Fibroblast of lung (primary cell): ENCODE data around the gene ERICH6B. TPM values are rescaled to one million over a fixed set of nuclear protein-coding genes. Genes with fewer than 3 reads are reported as not detected.
A peak's percentile ranks its signal among the peaks of the same experiment; 100 is the strongest.

Experiments used
- DNase-seq, 2 donors: peaks; one replicate each; pipeline versions ENCODE4 v3.0.0 to v3.0.0-alpha.2; 2010; ENCODE audit warnings: low read depth in 2 of 2
- H2AFZ ChIP-seq: 2 replicates; pipeline ENCODE4 v1.5.1; 2012; ENCODE audit warnings: low read length, control low read depth, inconsistent platforms
- H3K27ac ChIP-seq: 2 replicates; pipeline ENCODE4 v1.5.1; 2011; ENCODE audit warnings: low read length, control low read depth; ENCODE audit not compliant: insufficient read depth
- H3K27me3 ChIP-seq: 2 replicates; pipeline ENCODE4 v1.5.1; 2011; ENCODE audit warnings: mild to moderate bottlenecking, low read length; ENCODE audit not compliant: control insufficient read depth, insufficient read depth
- H3K36me3 ChIP-seq: 2 replicates; pipeline ENCODE4 v1.5.1; 2011; ENCODE audit warnings: low read length; ENCODE audit not compliant: control insufficient read depth, insufficient read depth
- H3K4me1 ChIP-seq: 2 replicates; pipeline ENCODE4 v1.5.1; 2011; ENCODE audit warnings: low read length; ENCODE audit not compliant: control insufficient read depth, insufficient read depth; ENCODE audit errors: extremely low read depth
- H3K4me2 ChIP-seq: 2 replicates; pipeline ENCODE4 v1.5.1; 2011; ENCODE audit warnings: low read length, control low read depth; ENCODE audit not compliant: insufficient read depth; ENCODE audit errors: extremely low read depth
- H3K4me3 ChIP-seq, 4 experiments: fragments of 200-600 bp in 1 of 4; sonication (generic) in 1 of 4; replicated peaks in 1 of 4; 2 replicates each; pipeline ENCODE4 v1.5.1; 2011 to 2016; ENCODE audit warnings: low read length in 4 of 4, low read depth in 3 of 4, mild to moderate bottlenecking in 3 of 4, control low read depth in 2 of 4, inconsistent platforms in 1 of 4, mixed read lengths in 1 of 4; ENCODE audit not compliant: insufficient read depth in 1 of 4; ENCODE audit errors: control extremely low read depth in 1 of 4
- H3K79me2 ChIP-seq: 2 replicates; pipeline ENCODE4 v1.5.1; 2012; ENCODE audit warnings: mild to moderate bottlenecking, low read length, inconsistent platforms; ENCODE audit not compliant: control insufficient read depth, insufficient read depth
- H3K9ac ChIP-seq: 2 replicates; pipeline ENCODE4 v1.5.1; 2011; ENCODE audit warnings: mild to moderate bottlenecking, low read length, control low read depth; ENCODE audit not compliant: insufficient read depth
- H3K9me3 ChIP-seq: 2 replicates; pipeline ENCODE4 v1.5.1; 2012; ENCODE audit warnings: low read depth, low read length; ENCODE audit not compliant: control insufficient read depth, insufficient read depth
- H4K20me1 ChIP-seq: 2 replicates; pipeline ENCODE4 v1.5.1; 2011; ENCODE audit warnings: low read length; ENCODE audit not compliant: control insufficient read depth, insufficient read depth; ENCODE audit errors: extremely low read depth
- EZH2 ChIP-seq: IDR thresholded peaks from 2 replicates; pipeline ENCODE4 v1.5.1; 2012; ENCODE audit warnings: low read length, control low read depth, mild to moderate bottlenecking; ENCODE audit errors: missing control alignments
- polyA plus RNA-seq, 2 donors: library from polyadenylated mRNA; depleted of rRNA in 1 of 2; stranded (reverse) in 1 of 2; unstranded in 1 of 2; fragments of >200 nt; gene quantifications; 2 replicates each; pipeline ENCODE4 v1.2.1, GENCODE V29; 2011 to 2012; ENCODE audit warnings: missing spikeins in 1 of 2
- total RNA-seq: library from RNA; depleted of rRNA; stranded (reverse); fragments of >200 nt; gene quantifications from 2 replicates; pipeline ENCODE4 v1.2.1, GENCODE V29; 2014
- TF ChIP-seq, protein P1 (sequence below), 2 donors: IDR thresholded peaks in 1 of 2; conservative IDR thresholded peaks in 1 of 2; 1 replicate in 1 of 2; 2 replicates in 1 of 2; pipeline ENCODE4 v1.5.1; 2011 to 2012; ENCODE audit warnings: low read length in 2 of 2, control low read depth in 1 of 2, inconsistent platforms in 1 of 2, low read depth in 1 of 2, mild to moderate bottlenecking in 1 of 2

ERICH6B gene
- total and polyA plus RNA-seq, 2 donors (not counting 1 experiment from before 2014, with no cell fraction given): not detected

DNA sequence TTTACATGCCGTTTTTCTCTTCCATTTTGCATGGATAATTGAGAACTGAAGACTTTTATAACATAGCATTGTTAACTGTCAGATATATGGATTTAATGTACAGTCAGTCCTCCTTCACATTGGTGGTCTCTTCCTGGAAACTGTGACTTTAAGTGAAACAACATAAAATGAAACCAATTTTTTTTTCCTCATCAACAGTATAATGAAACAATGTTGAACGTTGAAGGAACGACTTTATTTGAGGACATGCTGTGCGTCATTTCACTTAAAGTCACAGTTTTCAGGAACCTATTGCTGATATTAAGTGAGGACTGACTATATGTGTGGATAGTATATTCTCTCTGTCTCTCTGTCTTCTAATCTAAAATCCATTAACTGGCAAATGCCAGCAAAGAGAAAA, 96.0 kb downstream of the ERICH6B start:
- Histone ChIP-seq H2AFZ (no peak overlapping the region), H3K9ac (no peak overlapping the region), H3K4me3 (no peak overlapping the region), H3K9me3 (no peaks in the 10 kb centered on the region), H3K27ac (no peak overlapping the region), H3K79me2 (no peaks in the 10 kb centered on the region), H3K36me3 (peaks cover 9% of the 10 kb centered on the region), H3K27me3 (no peaks in the 10 kb centered on the region), H3K4me1 (peaks cover 3% of the 10 kb centered on the region), H3K4me2 (no peak overlapping the region), H4K20me1 (no peaks in the 10 kb centered on the region)
- no peak for TF ChIP-seq EZH2
- TF ChIP-seq, protein P1, sequence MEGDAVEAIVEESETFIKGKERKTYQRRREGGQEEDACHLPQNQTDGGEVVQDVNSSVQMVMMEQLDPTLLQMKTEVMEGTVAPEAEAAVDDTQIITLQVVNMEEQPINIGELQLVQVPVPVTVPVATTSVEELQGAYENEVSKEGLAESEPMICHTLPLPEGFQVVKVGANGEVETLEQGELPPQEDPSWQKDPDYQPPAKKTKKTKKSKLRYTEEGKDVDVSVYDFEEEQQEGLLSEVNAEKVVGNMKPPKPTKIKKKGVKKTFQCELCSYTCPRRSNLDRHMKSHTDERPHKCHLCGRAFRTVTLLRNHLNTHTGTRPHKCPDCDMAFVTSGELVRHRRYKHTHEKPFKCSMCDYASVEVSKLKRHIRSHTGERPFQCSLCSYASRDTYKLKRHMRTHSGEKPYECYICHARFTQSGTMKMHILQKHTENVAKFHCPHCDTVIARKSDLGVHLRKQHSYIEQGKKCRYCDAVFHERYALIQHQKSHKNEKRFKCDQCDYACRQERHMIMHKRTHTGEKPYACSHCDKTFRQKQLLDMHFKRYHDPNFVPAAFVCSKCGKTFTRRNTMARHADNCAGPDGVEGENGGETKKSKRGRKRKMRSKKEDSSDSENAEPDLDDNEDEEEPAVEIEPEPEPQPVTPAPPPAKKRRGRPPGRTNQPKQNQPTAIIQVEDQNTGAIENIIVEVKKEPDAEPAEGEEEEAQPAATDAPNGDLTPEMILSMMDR (conservative IDR thresholded peaks at IDR 0.05 in 1 of 2, IDR thresholded peaks at IDR 0.05 in 1 of 2; ENCODE audit: low read depth in 1 of 2, low read length in 2 of 2): no peak
- no peak for DNase-seq

DNA sequence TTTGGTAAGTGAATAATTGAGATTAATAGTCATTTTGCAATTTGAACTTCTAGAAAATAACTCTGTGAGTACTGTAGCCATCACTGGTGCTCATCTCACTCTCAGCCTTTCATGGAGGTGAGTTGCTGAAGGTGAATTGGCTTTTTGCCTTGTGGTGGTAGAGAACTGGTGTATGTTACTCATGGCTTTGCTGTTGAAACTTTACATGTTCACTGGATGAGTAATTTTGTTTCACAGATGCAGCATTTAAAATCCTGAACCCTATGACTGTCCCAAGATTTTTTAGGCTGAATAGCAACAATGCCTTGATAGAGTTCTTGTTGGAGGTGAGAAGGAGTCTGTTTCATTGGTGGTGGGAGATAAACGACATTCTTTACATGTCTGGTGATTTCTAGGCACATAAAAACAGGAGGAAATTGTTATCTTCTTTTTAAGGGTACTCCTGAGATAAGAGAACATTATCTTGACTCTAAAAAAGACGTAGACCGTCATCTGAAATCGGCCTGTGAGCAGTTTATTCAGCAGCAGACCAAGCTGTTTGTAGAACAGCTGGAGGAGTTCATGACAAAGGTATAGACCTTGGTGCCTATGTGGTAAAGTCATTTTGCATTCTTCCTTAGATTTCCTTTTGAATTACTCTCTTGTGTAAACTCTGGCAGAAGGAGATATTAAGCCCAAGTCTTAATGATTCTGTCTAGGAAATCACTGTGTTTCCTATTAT, 96.9 kb downstream of the ERICH6B start:
- peaks cover 9% of the 10 kb centered on the region for H3K36me3 ChIP-seq
- peak; percentile 15 to 79 for DNase-seq
- TF ChIP-seq, protein P1 (conservative IDR thresholded peaks at IDR 0.05 in 1 of 2, IDR thresholded peaks at IDR 0.05 in 1 of 2; ENCODE audit: low read depth in 1 of 2, low read length in 2 of 2): no peak
- TF ChIP-seq EZH2: no peak
- no peaks in the 10 kb centered on the region for H3K79me2 ChIP-seq
- no peak overlapping the region for H3K4me3 ChIP-seq
- no peak overlapping the region for H3K27ac ChIP-seq
- peaks cover 3% of the 10 kb centered on the region for H3K4me1 ChIP-seq
- no peaks in the 10 kb centered on the region for H3K9me3 ChIP-seq
- H3K9ac ChIP-seq: no peak overlapping the region
- no peaks in the 10 kb centered on the region for H3K27me3 ChIP-seq
- no peak overlapping the region for H2AFZ ChIP-seq
- H4K20me1 ChIP-seq: no peaks in the 10 kb centered on the region
- no peak overlapping the region for H3K4me2 ChIP-seq

DNA sequence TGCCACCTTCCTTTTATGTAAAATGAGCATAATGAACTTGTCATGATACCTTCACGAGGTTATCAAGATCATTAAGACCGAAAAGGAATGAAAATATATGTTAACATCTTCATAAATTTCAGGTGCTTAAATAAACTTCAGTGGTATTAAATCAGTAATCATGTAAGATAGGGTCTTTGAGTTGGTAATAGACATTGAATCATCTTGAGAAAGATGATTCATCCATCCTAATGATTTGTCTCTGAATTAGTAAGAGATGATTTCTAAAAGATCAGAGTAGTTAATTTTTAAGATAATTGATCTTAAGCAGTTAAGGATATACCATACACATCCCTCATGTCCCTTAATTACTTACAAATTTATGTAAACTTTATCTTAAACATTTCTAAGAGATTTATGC, 98.8 kb downstream of the ERICH6B start:
- Histone ChIP-seq H3K4me2 (no peak overlapping the region), H3K4me1 (peaks cover 3% of the 10 kb centered on the region), H3K27me3 (no peaks in the 10 kb centered on the region), H2AFZ (no peak overlapping the region), H3K9ac (no peak overlapping the region), H3K4me3 (no peak overlapping the region), H3K27ac (no peak overlapping the region), H3K9me3 (no peaks in the 10 kb centered on the region), H4K20me1 (no peaks in the 10 kb centered on the region), H3K36me3 (peaks cover 9% of the 10 kb centered on the region), H3K79me2 (no peaks in the 10 kb centered on the region)
- TF ChIP-seq, protein P1 (conservative IDR thresholded peaks at IDR 0.05 in 1 of 2, IDR thresholded peaks at IDR 0.05 in 1 of 2; ENCODE audit: low read depth in 1 of 2, low read length in 2 of 2): no peak
- no peak for TF ChIP-seq EZH2
- DNase-seq: no peak
